ENCODE results near the gene CRIP1. TPM values are rescaled to one million over a fixed set of nuclear protein-coding genes. Genes with fewer than 3 reads are reported as not detected.
A peak's percentile ranks its signal among the peaks of the same experiment; 100 is the strongest.

CRIP1 gene
- total RNA-seq, 1 experiment from 2014 or later: 17.3 TPM

DNA sequence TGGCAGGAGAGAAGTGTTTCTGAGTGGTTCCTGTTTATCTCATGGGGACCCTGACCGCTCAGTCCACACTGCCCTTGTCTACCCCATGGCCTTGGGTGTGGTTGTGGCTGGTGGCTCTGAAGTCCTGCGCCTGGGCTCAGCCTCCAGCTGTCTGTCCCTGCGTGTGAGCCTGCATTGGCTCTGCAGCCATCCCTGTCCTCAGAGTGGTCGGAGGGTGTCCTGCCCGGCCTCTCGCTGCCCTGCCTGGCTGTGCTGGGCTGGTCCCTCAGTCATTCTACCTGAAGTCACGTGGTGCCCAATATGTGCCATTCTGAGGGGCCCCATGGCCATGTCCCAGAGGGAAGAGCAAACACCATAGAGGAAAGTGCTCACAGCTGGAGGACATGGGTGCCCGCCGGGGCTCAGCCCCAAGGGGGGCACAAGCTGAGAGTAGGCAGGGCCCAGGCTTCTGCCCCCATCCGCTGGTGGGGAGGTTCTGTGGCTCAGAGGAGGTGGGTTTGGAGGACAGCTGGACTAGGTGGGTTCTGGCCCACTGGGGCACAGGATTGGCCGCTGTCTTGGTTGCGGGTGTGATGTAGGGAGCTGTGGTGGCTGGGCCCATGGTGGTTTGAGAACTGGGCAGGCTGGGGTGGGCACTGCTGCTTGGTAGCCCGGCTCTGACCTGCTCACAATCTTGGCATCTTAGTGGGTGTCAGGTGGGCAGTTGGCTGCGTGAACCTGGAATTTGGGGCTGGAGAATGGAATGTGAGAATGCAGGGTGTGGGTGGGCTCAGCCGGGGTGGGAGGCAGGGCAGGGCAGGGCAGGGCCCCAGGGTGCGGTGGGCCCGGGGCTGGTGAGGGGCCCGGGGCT lies 16.0 kb downstream of the CRIP1 start:
- no peak overlapping the region for H3K4me3 ChIP-seq
- no peaks in the 10 kb centered on the region for H3K9me3 ChIP-seq
- H3K27me3 ChIP-seq: no peaks in the 10 kb centered on the region
- H3K36me3 ChIP-seq: no peaks in the 10 kb centered on the region
- DNase-seq: no peak

DNA sequence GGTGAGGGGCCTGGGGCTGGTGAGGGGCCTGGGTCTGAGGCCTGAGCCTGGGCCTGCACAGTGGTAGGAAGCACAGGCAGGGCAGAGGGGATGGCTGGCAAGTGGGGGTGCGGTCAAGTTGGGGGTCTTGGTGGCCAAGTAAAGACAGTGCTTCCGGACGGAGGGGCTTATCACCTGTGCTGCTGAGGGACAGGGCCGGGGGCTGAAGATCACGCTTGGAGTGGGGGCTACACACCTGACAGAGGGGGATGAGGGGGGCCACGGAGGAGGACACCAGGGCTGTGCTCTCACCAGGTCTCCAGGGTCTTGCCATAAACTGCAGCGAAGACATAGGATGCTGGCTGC lies 16.6 kb downstream of the CRIP1 start:
- Histone ChIP-seq H3K36me3 (no peaks in the 10 kb centered on the region), H3K27me3 (no peaks in the 10 kb centered on the region), H3K4me3 (no peak overlapping the region), H3K9me3 (no peaks in the 10 kb centered on the region)
- no peak for DNase-seq

DNA sequence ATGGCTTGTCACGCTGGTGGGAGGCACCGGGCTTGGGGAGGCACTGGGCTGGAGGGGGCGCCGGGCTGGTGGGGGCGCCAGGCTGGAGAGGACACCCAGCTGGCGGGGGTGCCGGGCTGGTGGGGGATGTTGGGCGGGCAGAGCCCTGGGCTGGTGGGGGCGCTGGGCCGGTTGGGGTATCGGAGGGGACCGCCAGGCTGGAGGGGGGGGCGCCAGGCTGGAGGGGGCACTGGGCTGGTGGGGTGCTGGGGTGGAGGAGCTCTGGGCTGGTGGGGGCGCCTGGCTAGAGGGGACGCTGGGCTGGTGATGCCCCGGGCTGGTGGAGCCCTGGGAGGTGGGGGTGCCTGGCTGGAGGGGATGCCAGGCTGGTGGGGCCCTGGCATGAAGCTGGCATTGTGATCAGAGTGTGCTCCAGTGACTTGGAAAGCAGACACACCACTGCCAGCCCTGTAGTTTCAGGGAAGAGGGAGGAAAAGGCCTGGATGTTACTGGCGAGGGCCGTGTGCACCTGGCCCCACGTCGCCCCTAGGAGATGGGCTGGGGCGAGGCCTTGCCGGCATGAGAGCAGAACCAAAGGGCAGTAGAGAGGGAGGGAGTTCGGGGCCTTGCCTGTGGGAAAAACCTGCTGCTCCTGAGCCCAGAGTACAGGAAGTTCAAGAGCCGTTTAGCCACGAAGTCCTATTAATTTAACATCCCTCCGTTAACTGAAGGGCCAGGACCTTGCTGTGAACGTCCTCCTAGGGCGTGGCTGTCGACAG lies 17.4 kb downstream of the CRIP1 start:
- no peak for DNase-seq
- Histone ChIP-seq H3K4me3 (no peak overlapping the region), H3K36me3 (no peaks in the 10 kb centered on the region), H3K27me3 (no peaks in the 10 kb centered on the region), H3K9me3 (no peaks in the 10 kb centered on the region)

DNA sequence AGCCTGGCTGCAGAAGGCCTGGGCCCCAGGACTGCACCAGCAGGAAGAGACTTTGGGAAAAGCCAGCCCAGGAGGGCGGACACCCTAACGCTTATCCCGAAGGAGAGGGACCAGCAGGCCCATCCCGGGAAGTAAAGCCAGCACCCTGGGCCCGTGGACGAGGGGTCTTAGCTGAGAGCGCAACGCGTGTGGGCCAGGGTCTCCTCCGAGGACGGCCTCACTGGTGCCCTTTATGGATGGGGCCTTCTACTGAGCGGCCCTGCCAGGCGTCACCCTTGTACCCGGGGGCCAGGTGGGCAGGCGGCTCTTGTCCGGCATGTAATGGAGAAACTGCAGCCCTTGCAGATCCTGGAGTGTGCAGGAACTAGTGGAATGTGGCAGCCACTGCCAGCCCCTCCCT lies 18.4 kb downstream of the CRIP1 start:
- no peaks in the 10 kb centered on the region for H3K9me3 ChIP-seq
- DNase-seq: no peak
- no peaks in the 10 kb centered on the region for H3K27me3 ChIP-seq
- H3K4me3 ChIP-seq: no peak overlapping the region
- no peaks in the 10 kb centered on the region for H3K36me3 ChIP-seq

DNA sequence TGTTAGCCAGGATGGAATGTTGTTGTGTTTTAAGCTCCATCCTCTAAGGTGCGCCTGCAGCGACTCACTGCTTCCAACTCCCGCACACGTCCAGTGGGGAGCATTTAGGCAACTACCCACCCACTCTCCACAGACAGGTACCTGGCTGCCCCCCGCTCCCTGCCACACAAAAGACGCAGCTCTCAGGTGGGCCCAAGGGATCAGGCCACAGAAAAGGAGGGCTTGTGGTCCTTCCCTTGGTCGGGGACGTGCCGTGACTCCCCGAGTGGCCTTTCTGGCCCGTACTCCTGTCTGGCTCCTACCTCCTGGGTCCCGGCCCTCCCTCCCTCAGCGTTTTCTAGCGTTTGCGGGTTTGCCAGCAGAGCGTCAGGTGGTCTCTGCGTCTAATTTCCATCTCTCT lies 20.6 kb downstream of the CRIP1 start:
- DNase-seq: no peak
- H3K27me3 ChIP-seq: peaks cover 4% of the 10 kb centered on the region; the same call in 1 of the 2 replicates
- H3K36me3 ChIP-seq: no peaks in the 10 kb centered on the region
- no peaks in the 10 kb centered on the region for H3K9me3 ChIP-seq
- no peak overlapping the region for H3K4me3 ChIP-seq

DNA sequence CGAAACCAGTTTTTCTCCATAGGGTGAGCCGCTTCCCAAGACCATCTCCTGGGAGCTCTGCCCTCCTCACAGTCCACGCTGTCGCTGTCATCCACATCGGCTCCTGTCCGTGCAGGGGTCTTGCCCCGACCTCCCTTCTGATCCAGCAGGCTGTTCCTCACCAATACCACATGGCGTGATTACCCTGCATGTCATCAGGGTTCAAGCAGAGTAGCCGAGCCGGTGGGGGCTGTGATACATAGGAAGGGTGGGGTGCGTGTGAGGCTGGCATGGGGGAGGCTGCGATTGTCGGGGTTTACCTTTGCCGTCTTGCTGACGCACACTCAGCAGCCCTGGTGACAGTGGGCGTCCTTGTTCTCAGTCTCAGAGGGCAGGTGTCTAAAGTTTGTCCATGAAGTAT lies 21.4 kb downstream of the CRIP1 start:
- no peaks in the 10 kb centered on the region for H3K9me3 ChIP-seq
- no peaks in the 10 kb centered on the region for H3K36me3 ChIP-seq
- peaks cover 4% of the 10 kb centered on the region; the same call in 1 of the 2 replicates for H3K27me3 ChIP-seq
- no peak overlapping the region for H3K4me3 ChIP-seq
- no peak for DNase-seq

DNA sequence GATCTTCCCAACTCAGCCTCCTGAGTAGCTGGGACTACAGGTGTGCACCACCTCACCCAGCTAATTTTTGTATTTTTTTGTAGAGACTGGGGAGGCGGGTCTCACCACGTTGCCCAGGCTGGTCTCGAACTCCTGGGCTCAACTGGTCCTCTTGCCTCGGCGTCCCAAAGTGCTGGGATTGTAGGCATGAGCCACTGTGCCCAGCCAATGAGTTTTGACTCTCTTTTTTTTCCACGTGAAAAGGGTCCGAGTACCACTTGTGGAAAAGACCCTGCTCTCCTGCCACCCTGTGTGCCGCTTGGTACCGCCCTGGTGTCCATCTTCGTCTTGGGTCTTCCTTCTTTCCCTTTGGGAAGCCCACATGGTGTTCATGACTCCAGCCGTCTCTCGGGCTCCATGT lies 21.9 kb downstream of the CRIP1 start:
- DNase-seq: no peak
- Histone ChIP-seq H3K36me3 (no peaks in the 10 kb centered on the region), H3K4me3 (no peak overlapping the region), H3K9me3 (no peaks in the 10 kb centered on the region), H3K27me3 (peaks cover 4% of the 10 kb centered on the region; the same call in 1 of the 2 replicates)

DNA sequence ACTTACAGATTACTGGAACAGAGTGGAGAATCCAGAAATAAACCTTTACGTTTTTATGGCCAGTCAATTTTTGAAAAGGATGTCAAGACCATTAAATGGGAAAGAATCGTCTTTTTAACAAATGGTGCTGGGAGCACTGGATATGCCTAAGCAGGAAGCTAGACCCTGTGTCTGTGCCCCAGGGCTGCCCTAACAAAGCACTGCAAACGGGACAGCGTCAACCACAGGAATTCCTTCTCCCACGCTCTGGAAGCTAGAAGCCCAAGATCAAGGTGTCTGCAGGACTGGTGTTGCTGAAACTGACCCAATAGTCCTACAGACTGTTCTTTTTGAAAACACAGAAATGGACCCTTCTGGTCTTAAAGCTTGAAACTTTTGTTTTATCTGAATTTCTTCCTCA lies 30.4 kb downstream of the CRIP1 start:
- H3K27me3 ChIP-seq: no peaks in the 10 kb centered on the region
- no peak overlapping the region for H3K4me3 ChIP-seq
- DNase-seq: no peak
- no peaks in the 10 kb centered on the region for H3K36me3 ChIP-seq
- no peaks in the 10 kb centered on the region; the same call in 1 of the 2 replicates for H3K9me3 ChIP-seq

DNA sequence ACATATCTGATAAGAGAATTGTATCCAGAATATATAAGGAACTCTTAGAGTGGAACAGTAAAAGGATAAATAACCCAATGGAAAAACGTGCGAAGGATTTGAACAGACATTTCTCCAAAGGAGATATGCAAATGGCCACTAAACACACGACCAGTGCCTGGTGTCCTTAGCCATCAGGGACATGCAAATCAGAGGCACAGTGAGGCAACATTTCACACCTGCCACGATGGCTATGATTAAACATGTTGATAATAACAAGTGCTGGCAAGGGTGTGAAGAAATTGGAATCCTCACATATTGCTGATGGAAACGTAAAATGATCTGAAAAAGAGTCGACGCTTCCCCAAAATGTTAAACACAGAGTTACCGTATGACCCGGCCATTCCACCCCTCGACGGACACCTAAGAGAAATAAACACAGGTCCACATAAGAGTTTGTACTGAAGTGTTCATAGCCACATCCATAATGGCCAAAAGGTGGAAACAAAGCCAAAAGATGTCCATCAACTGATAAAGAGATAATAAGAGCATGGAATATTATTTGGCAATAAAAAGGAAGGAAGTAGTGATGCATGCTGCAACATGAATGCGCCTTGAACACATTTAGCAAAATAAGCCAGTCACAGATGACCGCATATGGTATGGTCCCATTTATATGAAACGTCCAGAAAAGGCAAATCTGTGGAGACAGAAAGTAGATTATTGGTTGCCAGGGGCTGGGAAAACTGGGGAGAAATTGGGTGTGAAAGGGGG lies 33.4 kb downstream of the CRIP1 start:
- Histone ChIP-seq H3K9me3 (no peaks in the 10 kb centered on the region; the same call in 1 of the 2 replicates), H3K4me3 (no peak overlapping the region), H3K36me3 (no peaks in the 10 kb centered on the region), H3K27me3 (no peaks in the 10 kb centered on the region)
- DNase-seq: no peak

DNA sequence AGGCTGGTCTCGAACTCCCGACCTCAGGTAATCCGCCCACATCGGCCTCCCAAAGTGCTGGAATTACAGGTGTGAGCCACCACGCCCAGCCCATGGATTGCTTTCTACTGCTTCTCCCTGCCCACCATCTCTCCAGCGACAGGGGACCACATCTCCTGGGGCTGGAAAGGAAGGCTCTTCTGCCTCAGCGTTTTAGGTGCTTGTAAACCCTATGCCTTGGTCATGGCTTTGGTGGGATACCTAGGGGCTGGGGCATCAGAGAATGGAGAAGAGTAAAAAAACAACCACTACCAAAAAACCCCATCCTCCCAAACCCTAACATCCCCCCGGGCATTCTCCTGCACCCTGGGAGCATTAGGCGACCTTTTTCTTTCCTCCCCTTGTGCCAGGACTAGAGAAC lies 38.6 kb downstream of the CRIP1 start:
- Histone ChIP-seq H3K4me3 (no peak overlapping the region), H3K27me3 (no peaks in the 10 kb centered on the region), H3K9me3 (no peaks in the 10 kb centered on the region), H3K36me3 (no peaks in the 10 kb centered on the region)
- DNase-seq: no peak

DNA sequence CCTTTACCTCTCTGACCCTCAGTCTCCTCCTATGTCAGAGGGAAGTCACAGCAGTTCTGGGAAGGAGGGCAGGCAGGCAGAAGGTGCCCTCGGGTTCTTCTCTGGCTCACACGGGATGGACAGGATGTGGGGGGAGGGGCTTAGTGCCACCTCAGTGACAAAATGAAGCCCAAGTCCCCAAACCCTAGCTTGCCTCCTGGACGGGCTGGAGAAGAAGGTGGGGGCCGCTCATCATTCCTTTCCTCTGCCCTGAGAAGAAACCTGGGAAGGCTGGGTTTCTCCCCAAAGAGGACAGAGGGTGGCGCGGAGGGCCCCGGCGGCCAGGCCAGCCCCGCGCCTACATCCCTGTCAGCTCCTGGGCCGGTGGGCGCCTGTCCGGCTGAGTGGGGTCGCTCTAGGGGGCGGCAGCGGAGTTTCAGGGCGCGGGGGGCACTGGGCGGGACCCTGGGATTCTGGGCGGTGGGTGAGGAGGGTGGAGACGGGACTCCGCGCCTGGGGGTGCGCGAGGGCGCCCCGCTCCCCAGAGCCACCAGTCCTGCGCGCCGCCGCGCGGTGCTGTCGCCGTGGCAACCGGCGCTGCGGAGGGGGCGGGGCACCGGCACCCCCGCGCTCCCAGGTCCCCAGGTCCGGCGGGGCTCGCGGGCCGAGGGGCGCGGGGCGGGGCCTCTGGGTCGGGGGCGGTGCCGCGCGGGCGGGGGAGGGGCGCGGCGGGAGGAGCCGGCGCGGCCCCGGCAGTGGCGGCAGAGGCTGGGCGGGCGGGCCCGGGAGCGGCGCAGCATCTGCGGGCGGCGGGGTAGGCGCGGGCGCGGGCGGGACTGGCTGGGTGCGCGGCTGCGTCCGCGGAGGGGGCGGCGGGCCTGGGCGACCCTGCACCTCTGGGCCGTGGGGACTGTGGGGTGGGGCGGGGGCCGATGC lies 39.4 kb downstream of the CRIP1 start, which contains the start of gene TMEM121:
Gene TMEM121, plus strand, starts transcription at position 723 of the 915 bp plus-strand sequence. CDS start 2,252 bp downstream, outside the sequence.
- no peaks in the 10 kb centered on the region for H3K27me3 ChIP-seq
- H3K4me3 ChIP-seq: peak within 1 kb of the TSS; percentile 54
- no peaks in the 10 kb centered on the region for H3K9me3 ChIP-seq
- peak; percentile 12 for DNase-seq
- H3K36me3 ChIP-seq: no peaks in the 10 kb centered on the region

DNA sequence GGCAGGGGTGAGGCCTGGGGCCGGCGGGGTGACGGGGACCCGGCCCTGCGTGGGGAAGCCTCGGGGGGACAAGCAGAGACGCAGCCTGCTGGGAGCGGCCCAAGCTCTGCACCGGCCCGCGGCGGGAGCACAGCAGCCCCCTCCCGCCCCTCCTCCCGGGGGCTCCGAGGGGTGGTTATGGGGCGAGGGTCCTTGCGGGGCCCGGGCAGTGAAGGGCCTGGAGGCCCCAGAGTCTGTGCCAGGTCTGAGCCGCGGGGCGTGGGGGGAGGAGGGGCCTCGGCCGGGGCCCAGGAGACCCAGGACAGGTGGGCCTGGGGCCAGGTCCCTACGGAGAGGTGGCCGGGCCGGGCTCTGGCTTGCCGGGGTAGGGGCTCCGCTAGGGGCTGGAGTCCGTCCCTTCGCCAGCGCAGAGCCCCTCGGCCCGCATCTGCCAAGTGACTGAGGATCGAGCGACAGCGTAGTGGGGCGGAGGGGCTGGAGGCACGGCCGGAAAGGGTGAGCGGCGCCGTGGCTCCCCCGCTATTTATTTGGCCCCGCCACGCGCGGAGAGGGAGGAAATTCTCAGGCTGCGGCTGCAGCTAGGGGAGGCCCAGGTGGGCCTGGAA lies 40.2 kb downstream of the CRIP1 start:
- DNase-seq: no peak
- H3K36me3 ChIP-seq: no peaks in the 10 kb centered on the region
- no peaks in the 10 kb centered on the region for H3K27me3 ChIP-seq
- peak overlapping the region; percentile 54 for H3K4me3 ChIP-seq
- no peaks in the 10 kb centered on the region for H3K9me3 ChIP-seq

DNA sequence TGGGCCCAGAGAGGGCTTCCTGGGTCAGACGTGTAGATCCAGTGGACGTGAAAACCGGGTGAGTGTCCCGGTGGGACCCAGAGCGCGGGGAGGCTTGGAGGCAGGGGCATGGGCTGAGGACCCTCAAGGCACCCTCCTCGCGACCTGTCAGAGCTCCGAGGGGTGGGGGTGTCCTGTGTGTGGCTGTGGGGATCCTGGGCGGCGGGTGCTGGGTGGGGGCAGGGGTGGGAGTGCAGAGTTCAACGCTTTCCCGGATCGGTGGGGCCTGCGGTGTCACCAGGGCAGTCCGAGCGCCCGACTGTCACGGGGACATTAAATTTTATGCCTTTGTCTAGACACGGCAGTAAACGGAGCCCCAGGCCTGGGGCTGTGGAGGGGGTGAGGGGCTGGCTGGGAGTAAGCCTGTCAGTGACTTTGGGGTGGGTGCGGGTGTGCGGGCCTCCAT lies 40.7 kb downstream of the CRIP1 start:
- DNase-seq: no peak
- no peaks in the 10 kb centered on the region for H3K36me3 ChIP-seq
- H3K9me3 ChIP-seq: no peaks in the 10 kb centered on the region
- H3K4me3 ChIP-seq: peak overlapping the region; percentile 54
- no peaks in the 10 kb centered on the region for H3K27me3 ChIP-seq

DNA sequence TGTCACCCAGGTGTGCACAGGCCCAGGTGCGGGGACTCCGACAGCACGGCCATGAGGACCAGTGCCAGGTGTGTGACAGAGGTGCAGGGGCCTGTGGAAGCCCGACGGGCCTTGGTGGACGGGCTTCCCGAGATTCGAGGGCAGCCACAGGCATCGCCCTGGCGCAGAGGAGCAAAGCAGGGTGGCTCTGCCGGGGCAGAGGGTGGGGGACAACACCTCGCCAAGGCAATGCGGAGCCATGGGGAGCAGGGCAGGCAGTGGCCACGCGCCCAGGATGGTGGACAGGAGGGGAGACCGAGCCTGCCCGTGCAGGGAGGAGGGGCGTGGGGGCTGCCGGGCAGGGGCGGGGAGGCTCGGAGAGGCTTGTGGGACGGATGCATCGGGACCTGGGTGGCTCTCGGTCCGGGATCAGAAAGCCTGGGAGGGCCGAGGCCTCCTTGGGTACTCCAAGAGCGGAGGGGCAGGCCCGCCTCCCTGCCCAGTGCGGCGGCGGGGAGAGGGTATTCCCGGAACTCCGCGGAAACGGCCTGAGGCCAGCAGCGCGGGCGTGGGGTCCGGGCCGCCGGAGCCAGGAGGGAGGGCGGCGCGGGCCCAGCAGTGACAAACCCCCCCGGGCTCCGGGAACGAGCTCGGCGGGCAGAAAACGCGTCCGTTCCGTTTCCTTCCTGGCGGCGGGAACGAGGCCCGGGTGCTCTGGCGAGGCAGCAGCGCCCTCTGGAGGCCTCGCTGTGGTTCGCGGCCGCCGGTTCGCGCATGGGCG lies 41.3 kb downstream of the CRIP1 start:
- no peaks in the 10 kb centered on the region for H3K36me3 ChIP-seq
- peak overlapping the region; percentile 54 for H3K4me3 ChIP-seq
- DNase-seq: peak; percentile 70
- no peaks in the 10 kb centered on the region for H3K9me3 ChIP-seq
- no peaks in the 10 kb centered on the region for H3K27me3 ChIP-seq
